ENCODE results near the gene SETD7. TPM values are rescaled to one million over a fixed set of nuclear protein-coding genes. Genes with fewer than 3 reads are reported as not detected.

SETD7 gene
- total RNA-seq, 2 donors from 2014 or later: 69.0 to 75.4 TPM

DNA sequence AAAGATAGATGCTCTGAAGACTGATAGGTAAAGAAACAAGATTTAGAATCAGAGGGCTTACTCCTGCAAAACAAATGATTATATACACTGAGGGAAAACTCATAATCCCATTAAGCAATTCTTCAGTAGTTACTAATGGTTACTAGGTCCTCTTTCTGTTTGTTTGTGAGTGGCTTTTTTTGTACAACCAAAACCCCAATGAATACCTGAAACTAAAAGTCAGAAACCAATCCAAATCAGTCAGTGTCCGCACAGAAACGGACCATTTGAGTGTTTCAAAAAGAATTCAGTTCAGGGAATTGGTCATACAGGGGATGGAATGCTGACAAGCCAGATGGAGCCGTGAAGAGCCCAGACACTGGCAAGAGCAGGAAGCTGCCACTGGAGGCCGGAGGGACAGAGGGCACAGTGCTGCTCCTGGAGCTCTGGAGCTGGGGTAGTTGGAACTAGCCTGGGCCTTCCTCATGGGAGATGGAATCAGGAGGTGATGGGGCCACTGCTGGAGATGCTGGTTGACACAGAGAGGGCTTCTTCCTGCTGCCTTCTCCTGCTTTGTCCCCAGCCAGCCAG is 31.9 kb downstream of the SETD7 start:
- intact Hi-C loops (cut with DNase I): no loop called here

GRCh38 chr4:139523076-139523475 is 32.9 kb downstream of the SETD7 start:
- intact Hi-C loops (cut with DNase I): no loop called here
- DNase-seq (ENCODE audit: low spot score): no peak

More for the DNA sequence above, 31.9 kb downstream of the SETD7 start:
- DNase-seq (ENCODE audit: low spot score): no peak

DNA sequence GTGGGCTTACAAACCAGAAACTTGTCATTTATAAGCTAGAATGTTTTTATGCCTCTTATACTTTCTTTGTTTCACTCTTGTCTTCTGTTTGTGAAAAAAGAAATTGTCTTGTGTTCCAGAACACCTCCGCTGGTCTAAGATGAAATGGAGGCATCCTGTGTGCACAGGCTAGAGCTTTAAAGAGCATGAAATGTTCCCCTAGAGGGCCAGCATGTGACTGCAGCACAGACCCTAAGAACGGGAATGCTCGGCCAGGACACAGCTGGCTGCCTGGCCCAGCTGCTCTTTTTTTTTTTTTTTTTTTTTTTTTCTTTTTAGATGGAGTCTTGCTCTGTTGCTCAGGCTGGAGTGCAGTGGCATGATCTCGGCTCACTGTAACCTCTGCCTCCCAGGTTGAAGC is 33.6 kb downstream of the SETD7 start:
- DNase-seq (ENCODE audit: low spot score): no peak
- intact Hi-C loops (cut with DNase I): no loop called here

GRCh38 chr4:139521754-139522401 is 34.1 kb downstream of the SETD7 start:
- no peak for DNase-seq (ENCODE audit: low spot score)
- intact Hi-C loops (cut with DNase I): no loop called here

- no peak for DNase-seq (ENCODE audit: low spot score)
- intact Hi-C loops (cut with DNase I): no loop called here
These were observed 40.5 kb downstream of the SETD7 start for GRCh38 chr4:139515531-139515958.

- intact Hi-C loops (cut with DNase I): no loop called here
- no peak for DNase-seq (ENCODE audit: low spot score)
These were observed 41.5 kb downstream of the SETD7 start for GRCh38 chr4:139514382-139515059.

DNA sequence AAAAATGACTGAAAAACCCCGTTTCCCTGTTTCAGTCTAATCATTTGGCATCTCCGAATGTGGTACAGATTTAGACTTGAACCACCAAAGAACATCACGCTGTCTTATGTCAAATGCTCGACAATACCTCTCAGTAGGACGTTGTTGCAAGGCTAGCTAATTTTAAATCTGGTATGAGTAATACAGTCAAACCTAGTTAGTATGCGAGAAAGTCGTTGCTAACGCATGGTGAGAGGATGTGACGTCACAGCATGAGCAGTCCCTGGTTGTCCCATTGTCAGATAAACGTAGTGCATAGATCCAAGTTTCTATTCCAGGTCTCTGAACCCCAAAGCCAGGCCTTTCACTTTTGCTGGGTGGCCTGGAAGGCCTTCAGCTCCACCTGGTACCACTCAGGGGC is 44.7 kb downstream of the SETD7 start:
- DNase-seq (ENCODE audit: low spot score): no peak
- intact Hi-C loops (cut with DNase I): no loop called here

DNA sequence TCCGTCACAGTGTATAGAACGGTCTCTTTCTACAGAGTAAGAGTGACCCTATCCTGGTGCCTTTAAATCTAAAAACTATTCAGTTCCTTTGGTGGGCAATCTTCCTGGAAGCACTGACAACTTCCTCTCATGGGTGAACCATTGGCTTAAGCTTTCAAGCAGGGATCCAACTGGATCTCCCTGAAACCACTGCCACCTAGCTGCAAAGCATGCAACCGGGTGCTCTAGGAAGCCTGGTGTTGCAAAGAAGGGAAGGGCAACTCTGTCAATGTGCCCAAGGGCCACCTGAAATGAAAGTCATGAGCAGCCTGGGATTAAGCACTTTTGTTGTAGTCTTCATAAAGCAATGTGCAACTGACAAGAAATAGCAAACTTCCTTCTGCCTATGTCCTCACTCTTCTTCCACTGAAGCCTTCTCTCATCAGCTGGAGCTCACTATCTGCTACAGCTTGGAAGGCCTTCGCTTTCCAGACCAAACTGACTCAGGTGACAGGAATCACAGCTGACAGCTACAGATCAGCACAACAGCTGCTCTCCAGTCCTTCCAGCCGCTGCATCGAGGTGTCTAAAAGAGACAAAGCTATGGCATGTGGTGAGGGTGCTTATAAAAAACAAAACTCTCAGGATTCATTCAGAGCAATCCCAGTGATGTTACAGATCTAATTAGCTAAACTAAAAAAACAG is 46.1 kb downstream of the SETD7 start:
- intact Hi-C loops (cut with DNase I): no loop called here
- no peak for DNase-seq (ENCODE audit: low spot score)

DNA sequence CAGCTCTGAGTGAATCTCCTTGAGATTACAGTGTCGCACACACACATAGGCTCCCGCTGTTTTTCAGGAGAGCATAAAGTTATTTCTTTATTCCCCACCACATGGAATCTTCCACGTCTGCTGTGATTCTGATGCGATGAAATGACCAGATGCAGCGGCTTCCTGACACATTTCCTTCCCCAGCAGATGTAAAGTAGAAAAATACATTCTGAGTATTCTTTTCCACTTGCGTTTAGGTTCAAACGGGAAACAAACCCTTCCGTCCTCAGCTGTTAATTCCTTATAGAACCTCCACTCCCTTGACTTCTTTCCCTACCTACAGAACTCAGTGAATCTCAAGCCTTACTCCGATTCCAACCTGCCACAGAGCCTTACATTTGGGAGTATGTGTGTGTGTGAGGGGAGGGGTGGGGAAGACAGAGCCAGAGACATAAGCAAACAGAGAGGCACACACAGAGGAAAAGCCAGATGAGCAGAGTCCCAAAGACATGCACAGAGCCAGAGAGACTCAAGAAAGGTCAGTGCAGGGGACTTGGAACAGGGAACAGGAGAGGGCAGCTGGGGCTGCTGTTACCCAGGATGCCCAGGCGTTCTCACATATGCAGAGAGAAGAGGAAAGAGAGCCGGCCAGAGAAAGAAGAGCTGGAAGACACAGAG is 47.3 kb downstream of the SETD7 start:
- intact Hi-C loops (cut with DNase I): no loop called here

DNA sequence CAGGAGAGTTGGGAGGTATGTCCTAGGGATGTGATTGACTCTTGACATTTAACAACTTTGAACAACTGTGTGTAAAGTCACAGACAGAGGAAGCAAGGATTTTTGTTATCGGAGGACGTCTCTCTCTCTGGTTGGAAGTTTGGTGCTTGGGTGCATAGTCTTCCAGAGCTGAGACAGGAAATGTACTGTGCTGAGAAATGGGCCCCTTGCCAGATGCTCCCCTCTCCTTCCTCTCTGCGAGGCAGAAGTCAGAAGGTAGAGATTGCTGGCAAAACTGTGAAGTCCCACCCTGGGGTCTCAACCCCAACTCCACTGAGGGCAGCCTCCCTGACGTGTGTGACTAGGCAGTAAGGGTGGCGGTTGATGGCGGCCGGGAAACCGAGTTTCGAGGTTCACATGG is 49.2 kb downstream of the SETD7 start:
- intact Hi-C loops (cut with DNase I): no loop called here
- no peak for DNase-seq (ENCODE audit: low spot score)

More for the DNA sequence above, 47.3 kb downstream of the SETD7 start:
- no peak for DNase-seq (ENCODE audit: low spot score)

- no peak for DNase-seq (ENCODE audit: low spot score)
- intact Hi-C loops (cut with DNase I): no loop called here
These were observed 52.3 kb downstream of the SETD7 start for GRCh38 chr4:139503622-139504166.

DNA sequence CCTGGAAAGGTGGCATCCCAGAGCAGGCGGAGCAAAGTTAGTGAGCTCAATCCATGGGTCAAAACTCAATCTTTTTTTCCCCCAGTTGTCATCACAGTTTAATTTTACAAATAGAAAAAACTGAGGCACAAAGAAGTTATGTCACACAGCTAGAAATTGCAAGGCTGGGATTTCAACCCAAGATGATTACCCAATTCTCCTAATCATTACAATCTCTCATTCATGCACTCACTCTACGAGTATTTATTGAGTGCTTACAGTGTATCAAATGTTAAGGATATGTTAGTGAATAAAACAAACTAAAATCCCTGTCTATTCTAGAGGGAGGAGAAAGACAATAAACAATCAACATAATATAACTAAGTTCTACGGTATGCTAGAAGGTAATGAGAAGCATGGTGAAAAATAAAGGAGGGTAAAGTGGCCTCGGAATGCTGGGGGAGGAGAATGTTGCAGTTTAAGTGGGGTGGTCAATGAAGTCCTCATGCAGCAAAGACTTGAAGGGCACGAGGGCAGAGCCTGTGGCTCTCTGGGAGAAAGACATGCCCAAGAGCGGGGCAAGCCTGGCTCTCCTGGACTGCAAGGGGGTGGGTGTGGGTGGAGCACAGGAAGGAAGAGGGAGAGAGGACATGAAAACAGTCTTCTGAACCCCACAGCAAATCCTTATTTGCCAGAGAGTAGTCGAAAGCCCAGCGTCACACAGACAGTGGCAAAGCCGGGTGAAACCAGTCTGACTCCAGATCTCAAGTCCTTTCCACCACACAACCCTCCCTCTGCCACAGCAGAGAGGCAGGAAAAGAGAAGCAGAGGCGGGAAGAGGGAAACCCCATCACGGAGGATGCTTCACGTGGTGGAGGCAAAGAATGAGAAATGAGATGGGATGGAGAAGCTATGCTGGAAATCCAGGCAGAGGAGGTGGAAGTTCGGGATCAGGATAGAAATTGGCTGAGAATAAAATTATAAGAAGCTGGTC is 53.8 kb downstream of the SETD7 start:
- no peak for DNase-seq (ENCODE audit: low spot score)
- intact Hi-C loops (cut with DNase I): no loop called here

DNA sequence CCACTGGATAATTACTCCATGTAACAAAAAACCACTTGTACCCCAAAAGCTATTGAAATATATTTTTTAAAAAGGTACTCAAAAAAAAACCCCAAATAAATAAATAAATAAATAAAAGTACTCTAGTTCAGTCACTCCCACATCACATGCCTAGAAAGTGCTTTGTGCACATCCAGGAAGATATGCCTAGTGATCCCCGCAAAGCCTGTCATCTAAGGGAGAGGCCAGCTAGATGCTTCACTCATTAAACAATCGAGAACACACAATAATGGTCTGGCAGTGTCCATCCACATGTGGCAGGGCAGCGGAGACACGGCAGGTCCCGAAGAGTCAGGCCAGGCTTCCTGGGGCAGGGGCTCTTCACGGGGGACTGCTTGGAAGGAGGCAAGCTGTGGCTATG is 54.5 kb downstream of the SETD7 start:
- DNase-seq (ENCODE audit: low spot score): no peak
- intact Hi-C loops (cut with DNase I): no loop called here

DNA sequence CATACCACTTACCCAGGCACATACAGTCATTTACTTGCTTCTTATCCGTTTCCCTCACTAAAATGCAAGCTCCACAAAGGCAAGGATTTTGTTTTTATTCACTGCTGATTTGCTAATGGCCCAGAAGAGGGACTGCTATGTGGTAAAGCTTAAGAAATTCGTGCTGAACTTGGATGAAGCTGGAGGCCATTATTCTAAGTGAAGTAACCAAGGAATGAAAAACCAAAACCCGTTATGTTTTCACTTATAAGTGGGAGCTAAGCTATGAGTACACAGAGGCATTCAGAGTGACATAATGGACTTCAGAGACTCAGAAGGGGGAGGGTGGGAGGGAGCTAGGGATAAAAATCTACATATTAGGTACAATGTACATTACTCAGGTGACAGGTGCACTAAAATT is 54.9 kb downstream of the SETD7 start:
- intact Hi-C loops (cut with DNase I): no loop called here

DNA sequence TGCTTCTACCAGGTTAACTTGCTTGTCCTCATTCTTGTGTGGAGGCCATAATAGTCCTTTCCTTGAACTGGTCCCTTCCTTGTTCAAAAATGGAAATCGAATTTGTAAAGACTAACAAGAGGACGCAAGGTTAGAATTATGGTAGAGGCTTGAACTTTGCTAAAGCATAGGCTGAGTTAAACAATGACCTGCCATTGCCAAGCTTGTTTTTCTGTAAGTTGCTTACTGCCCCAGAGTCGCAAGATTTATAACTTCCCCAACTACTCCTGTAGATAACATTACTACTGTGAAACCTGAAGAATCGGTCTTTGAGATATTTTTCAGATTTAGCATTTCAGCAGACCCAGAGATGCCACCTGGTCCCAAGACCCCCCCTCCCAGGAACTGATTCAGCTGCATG is 56.8 kb downstream of the SETD7 start:
- no peak for DNase-seq (ENCODE audit: low spot score)
- intact Hi-C loops (cut with DNase I): loop anchor here in 1 of 2 donors (10.0 kb wide), 1 partner anchor 146 kb away; no protein-coding TSS in a partner anchor

More for the DNA sequence above, 54.9 kb downstream of the SETD7 start:
- DNase-seq (ENCODE audit: low spot score): no peak

DNA sequence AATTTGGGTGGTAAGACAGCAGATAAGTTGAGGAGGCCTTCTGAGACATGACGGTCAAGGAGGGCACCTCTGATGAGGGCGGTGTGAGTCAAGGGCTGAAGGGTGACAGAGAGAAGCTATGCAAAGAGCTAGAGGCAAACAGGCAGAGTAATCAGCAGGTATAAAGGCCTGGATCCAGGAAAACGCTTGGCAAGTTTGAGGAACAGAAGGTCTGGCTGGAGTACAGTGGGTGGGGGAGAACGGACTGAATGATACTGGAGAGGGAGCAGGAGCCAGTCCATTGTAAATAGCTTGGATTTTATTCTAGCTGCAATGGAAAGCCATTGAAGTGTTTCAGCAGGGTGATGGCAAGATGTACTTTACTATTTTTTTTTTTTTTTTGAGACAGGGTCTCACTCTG is 62.8 kb downstream of the SETD7 start:
- no peak for DNase-seq (ENCODE audit: low spot score)
- intact Hi-C loops (cut with DNase I): loop anchor here in 1 of 2 donors (10.0 kb wide), 1 partner anchor 152 kb away; no protein-coding TSS in a partner anchor

DNA sequence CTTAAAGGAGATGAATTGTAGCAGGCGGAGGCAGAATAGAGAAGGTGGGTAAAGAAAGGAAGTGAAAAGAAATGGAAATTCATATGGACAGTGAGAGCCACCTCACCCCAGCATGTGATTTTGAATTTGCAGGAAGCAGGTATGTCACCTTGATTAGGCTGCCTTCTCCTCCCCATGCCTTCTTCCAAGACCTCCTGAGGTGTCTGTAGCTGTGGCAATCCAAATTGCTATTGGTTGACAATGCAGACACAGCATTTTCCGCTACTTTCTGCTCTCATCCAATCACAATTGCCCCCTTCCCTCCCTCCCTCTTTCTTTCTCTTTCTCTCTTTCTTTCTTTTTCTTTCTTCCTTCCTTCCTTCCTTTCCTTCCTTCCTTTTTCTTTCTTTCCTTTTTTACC is 63.6 kb downstream of the SETD7 start:
- intact Hi-C loops (cut with DNase I): loop anchor here in 1 of 2 donors (10.0 kb wide), 1 partner anchor 152 kb away; no protein-coding TSS in a partner anchor

DNA sequence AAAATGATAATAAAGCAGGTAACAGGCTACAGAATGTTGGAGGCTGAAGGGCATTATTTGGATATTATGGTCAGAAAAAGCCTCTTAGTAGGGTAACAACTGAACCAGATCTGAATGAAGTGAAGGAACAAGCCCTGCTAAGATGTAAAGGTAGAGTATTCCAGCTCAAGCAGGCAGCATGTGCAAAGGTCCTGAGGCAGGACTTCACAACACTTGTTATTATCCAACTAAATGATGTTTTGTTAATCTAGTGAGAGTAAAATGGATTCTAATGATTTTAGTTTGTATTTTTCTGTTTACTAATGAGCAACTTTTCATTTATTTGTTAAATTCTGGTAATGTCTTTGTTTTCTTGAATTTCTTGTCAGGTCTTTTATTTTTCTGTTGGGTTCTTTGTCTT is 66.4 kb downstream of the SETD7 start:
- intact Hi-C loops (cut with DNase I): loop anchor here in 1 of 2 donors (10.0 kb wide), 1 partner anchor 155 kb away; no protein-coding TSS in a partner anchor
- no peak for DNase-seq (ENCODE audit: low spot score)

More for the DNA sequence above, 63.6 kb downstream of the SETD7 start:
- no peak for DNase-seq (ENCODE audit: low spot score)

All from posterior vena cava (tissue), 2 donors.